ENCODE measurements around the gene CYB5R2.

CYB5R2 gene

DNA sequence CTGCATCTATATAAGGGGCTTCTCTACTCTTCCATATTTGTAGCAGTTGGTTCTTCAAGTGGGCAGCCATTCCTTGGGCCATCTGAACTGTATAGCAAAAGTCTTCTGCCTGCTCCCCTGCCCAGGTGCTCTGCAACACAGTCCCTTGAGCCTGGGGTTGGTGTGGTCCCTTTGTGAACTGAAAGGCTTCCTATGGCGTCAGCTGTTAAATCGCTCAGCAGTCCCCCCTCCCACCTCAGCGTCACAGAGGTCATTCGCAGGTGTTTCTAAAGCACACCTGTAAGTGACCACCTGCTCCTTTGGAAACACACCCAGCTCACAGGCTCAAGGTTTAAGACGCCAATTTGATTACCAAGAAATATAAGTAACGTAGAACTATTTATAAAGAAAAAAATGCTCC lies 37.0 kb downstream of the CYB5R2 start:
- DNase-seq, result no peak

DNA sequence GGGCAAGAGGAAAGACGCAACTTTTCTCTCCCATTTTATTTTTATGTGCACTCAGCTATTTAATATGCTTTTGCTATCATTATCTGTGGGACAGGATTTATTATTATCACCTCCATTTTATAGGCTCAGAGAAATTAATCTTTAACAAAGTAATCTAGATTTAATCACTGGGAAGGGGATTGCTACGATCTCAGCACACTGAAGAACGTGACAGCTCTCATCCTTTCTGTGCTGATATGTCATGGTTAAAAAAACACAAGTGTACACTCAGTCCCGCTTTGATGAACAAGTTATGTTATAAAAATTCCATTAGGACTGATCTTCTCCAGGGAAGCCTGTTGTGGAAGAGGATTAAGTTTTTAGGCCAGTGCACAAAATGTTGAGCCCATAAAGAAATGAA lies 37.6 kb downstream of the CYB5R2 start:
- no peak for DNase-seq

DNA sequence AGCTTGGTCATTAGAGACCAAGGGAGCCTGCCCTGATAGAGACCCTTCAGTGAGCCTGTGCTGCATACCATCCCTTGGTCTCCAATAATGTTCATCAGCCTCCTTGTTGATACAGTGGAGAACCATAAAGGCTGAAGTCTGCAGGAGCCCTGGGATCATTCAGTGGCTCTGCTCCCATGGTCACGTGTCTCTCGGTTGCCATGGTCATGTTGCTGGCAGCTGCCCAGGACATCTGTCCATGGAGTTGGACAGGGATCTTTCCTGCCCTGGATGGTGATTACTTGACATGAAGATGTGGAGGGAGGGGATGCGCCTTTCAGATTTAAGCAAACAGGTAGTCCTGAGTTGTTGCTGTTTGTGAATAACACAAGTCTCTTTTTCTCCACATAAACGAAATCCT lies 38.2 kb downstream of the CYB5R2 start:
- no peak for DNase-seq

DNA sequence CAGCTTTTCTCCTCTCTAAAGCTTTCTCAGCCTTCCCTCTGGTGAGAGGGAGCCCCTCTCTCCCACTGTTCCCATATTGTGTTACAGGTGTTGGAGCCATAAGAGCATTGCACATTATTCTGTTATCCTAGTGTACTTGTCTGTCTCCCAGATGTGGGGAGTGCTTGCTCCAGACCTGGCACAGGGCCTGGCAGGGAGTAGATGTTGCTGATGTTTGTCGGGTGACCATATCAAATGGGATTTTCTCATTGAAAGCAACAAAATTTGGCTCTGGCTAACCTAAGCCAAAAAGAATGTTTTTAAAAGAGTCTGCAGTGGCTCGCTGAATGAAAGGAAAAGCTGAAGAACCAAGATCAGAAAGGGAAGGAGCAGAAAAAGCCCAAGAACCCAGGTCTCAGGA lies 41.1 kb downstream of the CYB5R2 start:
- no peak for DNase-seq

DNA sequence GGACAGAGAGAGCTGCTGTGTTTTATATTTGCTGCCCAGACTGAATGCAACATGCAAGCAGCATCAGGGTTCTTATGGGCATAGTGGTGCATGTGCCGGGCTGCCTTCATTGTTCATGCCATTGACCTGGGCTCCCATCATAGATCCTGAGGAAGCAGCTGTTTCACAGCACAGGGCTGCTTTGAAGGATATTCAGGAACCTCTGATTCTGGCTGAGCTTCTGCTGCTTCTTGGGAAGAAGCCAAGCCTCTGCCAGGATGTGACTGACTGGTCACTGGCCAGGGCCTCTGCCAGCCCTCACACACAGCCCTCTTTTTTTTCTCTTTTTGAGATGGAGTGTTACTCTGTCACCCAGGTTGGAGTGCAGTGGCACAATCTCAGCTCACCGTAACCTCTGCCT lies 43.3 kb downstream of the CYB5R2 start:
- no peak for DNase-seq

DNA sequence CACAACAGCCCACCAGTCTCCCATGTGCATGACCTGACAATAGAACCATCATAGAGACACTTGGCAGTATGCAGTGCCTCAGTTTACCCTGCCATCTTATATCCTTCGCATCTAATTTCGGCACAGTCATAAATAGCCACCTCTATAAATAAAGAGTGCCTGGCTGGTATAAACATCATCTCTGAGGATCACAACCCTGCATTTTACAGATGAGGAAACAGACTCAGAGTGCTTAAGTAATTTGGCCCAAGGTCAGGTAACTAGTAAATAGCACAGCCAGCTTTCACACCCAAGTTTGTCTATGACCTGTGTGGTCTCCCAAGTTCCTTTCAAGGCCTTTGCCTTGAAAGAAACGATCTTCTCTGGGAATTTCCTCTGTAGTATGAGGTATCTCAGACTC lies 44.6 kb downstream of the CYB5R2 start:
- no peak for DNase-seq

DNA sequence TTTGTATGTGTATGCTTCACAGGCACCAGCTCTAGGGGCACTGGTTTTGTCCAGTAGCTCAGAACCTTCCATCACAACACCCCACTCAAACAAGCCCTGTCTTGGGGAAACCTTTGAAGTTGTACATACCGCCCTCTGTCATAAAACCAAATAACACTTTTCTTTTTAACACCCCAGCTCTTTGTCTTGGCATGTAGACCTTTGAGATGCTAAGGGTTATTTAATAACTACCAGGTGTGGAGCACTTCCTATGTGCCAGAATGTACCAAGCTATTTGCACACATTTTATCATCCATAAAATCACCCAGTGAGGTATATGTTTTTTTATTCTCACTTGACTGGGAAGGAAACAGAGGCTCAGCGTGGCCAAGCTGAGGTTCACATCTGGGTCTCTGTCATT lies 50.6 kb downstream of the CYB5R2 start:
- DNase-seq, result no peak

DNA sequence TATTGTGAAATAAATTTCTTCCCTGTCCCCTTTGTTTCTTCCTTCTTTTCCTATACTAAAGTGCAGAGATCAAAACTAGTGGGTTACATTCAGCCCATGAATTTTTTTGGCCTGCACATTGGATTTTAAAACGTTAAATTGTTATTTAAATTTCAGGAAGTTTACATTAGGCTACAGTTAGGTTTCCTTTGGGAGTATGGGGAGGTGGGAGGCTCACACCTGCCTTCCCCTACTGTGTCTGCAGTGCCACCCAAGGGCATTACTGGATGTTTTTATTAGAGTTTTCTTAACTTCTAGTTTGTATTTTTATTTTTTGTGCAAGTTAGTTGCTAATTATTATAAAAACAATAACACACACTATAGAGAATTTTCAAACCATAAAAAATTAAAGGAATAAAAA lies 51.7 kb downstream of the CYB5R2 start:
- DNase-seq, result no peak

DNA sequence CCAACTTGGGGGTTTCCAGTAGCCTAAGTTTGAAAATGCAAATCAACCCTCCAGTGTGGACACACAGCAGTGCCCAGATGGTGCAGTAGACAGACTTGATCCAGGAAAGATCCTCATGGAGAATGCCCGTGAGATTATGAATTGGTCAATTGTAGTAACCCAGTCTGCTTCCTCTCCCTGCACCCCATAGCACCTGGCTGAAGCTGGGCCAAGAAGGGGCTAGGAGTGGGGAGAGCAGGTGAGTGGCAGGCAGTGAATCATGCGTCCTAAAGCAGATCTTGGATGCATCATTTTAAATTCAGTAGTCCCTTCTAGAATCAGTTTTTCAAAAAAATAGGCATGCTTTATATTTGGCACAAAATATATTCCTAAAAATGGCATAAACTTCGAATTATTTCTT lies 52.2 kb downstream of the CYB5R2 start:
- no peak for DNase-seq

DNA sequence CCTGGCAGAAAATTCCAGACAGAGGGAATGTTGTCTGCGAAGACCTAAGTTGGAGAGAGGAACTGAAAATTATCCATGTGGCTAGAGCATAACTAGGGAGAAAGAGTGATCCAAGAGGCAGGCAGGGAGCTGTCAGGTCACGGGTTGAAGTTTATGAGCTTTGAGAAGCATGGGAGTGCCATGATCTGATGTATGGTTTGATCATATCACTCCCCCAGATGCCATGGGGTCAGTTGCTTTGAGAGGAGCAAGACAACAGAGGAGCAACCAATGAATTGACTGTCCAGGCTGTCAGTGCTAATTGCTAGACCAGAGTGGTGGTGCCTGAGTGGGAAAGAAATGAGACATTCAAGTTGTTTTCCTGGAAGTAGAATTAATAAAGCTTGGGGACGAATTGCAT lies 54.0 kb downstream of the CYB5R2 start:
- no peak for DNase-seq

DNA sequence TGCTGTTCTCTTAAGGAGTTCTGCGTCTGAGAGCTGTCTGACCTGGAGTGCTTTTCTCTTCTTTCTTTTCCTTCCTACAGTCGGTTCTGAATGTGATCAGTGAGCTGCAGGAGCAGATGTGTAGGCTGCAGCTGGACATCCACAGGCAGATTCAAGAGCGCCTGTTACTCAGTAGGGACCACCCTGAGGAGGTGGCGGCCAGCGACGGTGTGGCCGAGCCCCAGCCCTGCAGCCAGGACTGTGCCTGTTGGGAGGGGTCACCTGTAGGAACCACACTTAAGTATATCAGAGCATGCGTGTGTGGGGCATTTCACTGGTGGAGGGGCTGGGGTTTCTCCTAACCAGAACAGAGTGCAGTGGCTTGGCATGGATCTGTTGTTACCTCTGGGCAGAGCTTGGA lies 56.3 kb downstream of the CYB5R2 start:
- no peak for DNase-seq

Measured in activated CD4-positive, alpha-beta T cell treated with anti-CD3 and anti-CD28 coated beads, Interleukin-2, amount 50 U/mL, for 48 hours (primary cell).